GM12872 (cell line): ENCODE data around the gene PALD1.

Source experiments
- CTCF ChIP-seq: IDR thresholded peaks from 3 replicates; pipeline ENCODE4 v1.5.1; 2011; ENCODE audit warnings: low read depth, mild to moderate bottlenecking, low read length, moderate library complexity; ENCODE audit not compliant: insufficient read depth

The PALD1 gene

GRCh38 chr10:70505908-70506307, 27.3 kb downstream of the PALD1 start:
- TF ChIP-seq CTCF, result no peak

GRCh38 chr10:70507966-70508365, 29.4 kb downstream of the PALD1 start:
- TF ChIP-seq CTCF, result no peak

- TF ChIP-seq CTCF, result 0 out of 3 replicates have a peak, but pooled peaks have one; percentile 2
Observed at GRCh38 chr10:70508912-70509756, 30.6 kb downstream of the PALD1 start.

- no peak for TF ChIP-seq CTCF
Observed at GRCh38 chr10:70509757-70510147, 31.2 kb downstream of the PALD1 start.

GRCh38 chr10:70510453-70510852, 31.9 kb downstream of the PALD1 start:
- TF ChIP-seq CTCF, result no peak

GRCh38 chr10:70510904-70511303, 32.3 kb downstream of the PALD1 start:
- TF ChIP-seq CTCF, result no peak

GRCh38 chr10:70512149-70512639, 33.6 kb downstream of the PALD1 start:
- TF ChIP-seq CTCF, result no peak
